Dendritic cell treated with granulocyte-macrophage colony-stimulating factor and Interleukin-4, amounts not matched to agents 40 ng/mL and 50 ng/mL, for 4 days (primary cell): ENCODE results near the gene ABCA2.

Experiments used
- H3K27ac Mint-ChIP-seq: one replicate; pipeline ENCODE4 v1.8.0; 2022; ENCODE audit warnings: mild to moderate bottlenecking, mixed read lengths
- H3K27me3 Mint-ChIP-seq: one replicate; pipeline ENCODE4 v1.8.0; 2022; ENCODE audit warnings: mild to moderate bottlenecking, mixed read lengths
- H3K36me3 Mint-ChIP-seq: one replicate; pipeline ENCODE4 v1.8.0; 2022; ENCODE audit warnings: low read depth, mixed read lengths
- H3K4me1 Mint-ChIP-seq: one replicate; pipeline ENCODE4 v1.8.0; 2022; ENCODE audit warnings: low read depth, mixed read lengths
- H3K4me3 Mint-ChIP-seq: one replicate; pipeline ENCODE4 v1.8.0; 2022; ENCODE audit warnings: mild to moderate bottlenecking, moderate library complexity, mixed read lengths
- H3K9me3 Mint-ChIP-seq: one replicate; pipeline ENCODE4 v1.8.0; 2022; ENCODE audit warnings: mixed read lengths
- intact Hi-C: fragments of 100-400 bp; cut with micrococcal nuclease; formaldehyde crosslinking; loops from one replicate; pipeline ENCODE4 v1.15.0; 2022

The ABCA2 gene

GRCh38 chr9:137027369-137028262 lies at the start of gene ABCA2:
ABCA2 (minus strand) TSS chr9:137028237; CDS start chr9:137028140, 97 bp downstream.
- Mint-ChIP-seq H3K4me3 (peak within 1 kb of the TSS; percentile 92), H3K36me3 (peaks cover 16% of the 10 kb centered on the region), H3K4me1 (peaks cover 60% of the 10 kb centered on the region), H3K9me3 (no peaks in the 10 kb centered on the region), H3K27ac (peak within 1 kb of the TSS; percentile 90), H3K27me3 (peaks cover 8% of the 10 kb centered on the region)
- intact Hi-C loops = no loop called here

- no peaks in the 10 kb centered on the region for H3K9me3 Mint-ChIP-seq
- peak within 1 kb of the TSS; percentile 78 for H3K4me3 Mint-ChIP-seq
- intact Hi-C loops = loop anchor here (1.0 kb wide), 1 partner anchor 8 kb away; no protein-coding TSS in a partner anchor
- peaks cover 50% of the 10 kb centered on the region for H3K36me3 Mint-ChIP-seq
- H3K4me1 Mint-ChIP-seq = peaks cover 64% of the 10 kb centered on the region
- H3K27me3 Mint-ChIP-seq = no peaks in the 10 kb centered on the region
- H3K27ac Mint-ChIP-seq = peak within 1 kb of the TSS; percentile 89
These were observed 49.1 kb upstream of the ABCA2 start, which contains the start of gene UAP1L1 for GRCh38 chr9:137077010-137077747. UAP1L1 (plus strand) TSS chr9:137077517; CDS start chr9:137077533, 16 bp downstream.

- Mint-ChIP-seq H3K27ac (peak overlapping the region; percentile 89), H3K27me3 (no peaks in the 10 kb centered on the region), H3K4me3 (peak overlapping the region; percentile 74), H3K4me1 (peaks cover 64% of the 10 kb centered on the region), H3K36me3 (peaks cover 45% of the 10 kb centered on the region), H3K9me3 (no peaks in the 10 kb centered on the region)
- intact Hi-C loops = loop anchor here (1.0 kb wide), 1 partner anchor 9 kb away; no protein-coding TSS in a partner anchor
These were observed 48.6 kb upstream of the ABCA2 start for GRCh38 chr9:137076636-137077009.

- Mint-ChIP-seq H3K4me3 (no peak overlapping the region), H3K36me3 (peaks cover 32% of the 10 kb centered on the region), H3K27ac (peak overlapping the region; percentile 89), H3K27me3 (no peaks in the 10 kb centered on the region), H3K4me1 (peaks cover 72% of the 10 kb centered on the region), H3K9me3 (no peaks in the 10 kb centered on the region)
- intact Hi-C loops = no loop called here
These were observed 47.3 kb upstream of the ABCA2 start for GRCh38 chr9:137075275-137075775.

GRCh38 chr9:137074657-137075274 lies 46.7 kb upstream of the ABCA2 start:
- intact Hi-C loops = no loop called here
- Mint-ChIP-seq H3K27ac (peak overlapping the region; percentile 89), H3K4me3 (no peak overlapping the region), H3K36me3 (peaks cover 26% of the 10 kb centered on the region), H3K4me1 (peaks cover 68% of the 10 kb centered on the region), H3K9me3 (no peaks in the 10 kb centered on the region), H3K27me3 (no peaks in the 10 kb centered on the region)

GRCh38 chr9:137073992-137074399 lies 46.0 kb upstream of the ABCA2 start:
- Mint-ChIP-seq H3K4me1 (peaks cover 65% of the 10 kb centered on the region), H3K9me3 (no peaks in the 10 kb centered on the region), H3K27ac (peak overlapping the region; percentile 89), H3K27me3 (no peaks in the 10 kb centered on the region), H3K4me3 (peak overlapping the region; percentile 23), H3K36me3 (peaks cover 19% of the 10 kb centered on the region)
- intact Hi-C loops = no loop called here

- intact Hi-C loops = no loop called here
- Mint-ChIP-seq H3K4me3 (peak overlapping the region; percentile 83), H3K9me3 (no peaks in the 10 kb centered on the region), H3K27ac (peak overlapping the region; percentile 89), H3K4me1 (peaks cover 63% of the 10 kb centered on the region), H3K27me3 (no peaks in the 10 kb centered on the region), H3K36me3 (peaks cover 6% of the 10 kb centered on the region)
These were observed 43.2 kb upstream of the ABCA2 start for GRCh38 chr9:137071282-137071681.

GRCh38 chr9:137070906-137071275 lies 42.9 kb upstream of the ABCA2 start:
- H3K4me1 Mint-ChIP-seq = peaks cover 63% of the 10 kb centered on the region
- no peaks in the 10 kb centered on the region for H3K27me3 Mint-ChIP-seq
- H3K36me3 Mint-ChIP-seq = peaks cover 6% of the 10 kb centered on the region
- peak overlapping the region; percentile 83 for H3K4me3 Mint-ChIP-seq
- H3K27ac Mint-ChIP-seq = peak overlapping the region; percentile 89
- H3K9me3 Mint-ChIP-seq = no peaks in the 10 kb centered on the region
- intact Hi-C loops = no loop called here

GRCh38 chr9:137070201-137070905 lies 42.3 kb upstream of the ABCA2 start, which contains the start of gene SAPCD2:
SAPCD2 (minus strand) TSS chr9:137070557; CDS start chr9:137070460, 97 bp downstream.
- H3K36me3 Mint-ChIP-seq = peaks cover 11% of the 10 kb centered on the region
- intact Hi-C loops = no loop called here
- no peaks in the 10 kb centered on the region for H3K27me3 Mint-ChIP-seq
- H3K4me3 Mint-ChIP-seq = peak within 1 kb of the TSS; percentile 83
- peak within 1 kb of the TSS; percentile 89 for H3K27ac Mint-ChIP-seq
- H3K4me1 Mint-ChIP-seq = peaks cover 59% of the 10 kb centered on the region
- H3K9me3 Mint-ChIP-seq = no peaks in the 10 kb centered on the region

- intact Hi-C loops = no loop called here
- Mint-ChIP-seq H3K36me3 (peaks cover 14% of the 10 kb centered on the region), H3K27me3 (no peaks in the 10 kb centered on the region), H3K27ac (no peak overlapping the region), H3K9me3 (no peaks in the 10 kb centered on the region), H3K4me3 (peak overlapping the region; percentile 37), H3K4me1 (peaks cover 52% of the 10 kb centered on the region)
These were observed 41.6 kb upstream of the ABCA2 start for GRCh38 chr9:137069508-137070091.

GRCh38 chr9:137068539-137069507 lies 40.8 kb upstream of the ABCA2 start:
- Mint-ChIP-seq H3K27me3 (no peaks in the 10 kb centered on the region), H3K9me3 (no peaks in the 10 kb centered on the region), H3K4me3 (peak overlapping the region; percentile 37), H3K27ac (no peak overlapping the region), H3K36me3 (peaks cover 13% of the 10 kb centered on the region), H3K4me1 (peaks cover 51% of the 10 kb centered on the region)
- intact Hi-C loops = no loop called here
